HG03045 (cell line): ENCODE results near the gene ST8SIA3.
"Not testable (repeated sequence)": the region's sequence is repeated elsewhere in the genome, so short reads cannot be mapped to it uniquely, and the experiment has no call there.

Source experiments
- ATAC-seq: cut with Tn5 transposase; IDR thresholded peaks from one replicate; pipeline ENCODE4 v1.9.1; 2021; ENCODE audit warnings: mild to moderate bottlenecking, moderate library complexity; ENCODE audit not compliant: unreplicated experiment

Gene ST8SIA3

DNA sequence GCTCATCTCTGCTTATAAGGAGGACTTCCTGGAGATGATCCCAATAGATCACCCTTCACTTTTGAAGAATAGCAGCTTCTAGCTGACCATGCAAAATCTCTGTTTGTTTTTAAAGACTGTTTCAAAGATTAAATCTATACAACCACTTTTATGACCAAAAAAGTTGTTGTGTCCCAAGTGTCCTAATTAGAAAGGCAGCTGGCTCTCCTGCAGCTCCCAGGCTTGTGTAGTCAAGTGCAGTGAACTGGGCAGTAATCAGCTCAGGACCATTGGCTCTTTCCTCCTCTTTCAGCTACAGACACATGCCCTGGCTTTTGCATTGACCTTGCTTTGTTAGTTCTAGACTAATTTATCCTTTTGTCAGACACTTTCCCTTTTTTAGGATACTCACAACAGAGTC is 10.4 kb downstream of the ST8SIA3 start:
- no peak for ATAC-seq

DNA sequence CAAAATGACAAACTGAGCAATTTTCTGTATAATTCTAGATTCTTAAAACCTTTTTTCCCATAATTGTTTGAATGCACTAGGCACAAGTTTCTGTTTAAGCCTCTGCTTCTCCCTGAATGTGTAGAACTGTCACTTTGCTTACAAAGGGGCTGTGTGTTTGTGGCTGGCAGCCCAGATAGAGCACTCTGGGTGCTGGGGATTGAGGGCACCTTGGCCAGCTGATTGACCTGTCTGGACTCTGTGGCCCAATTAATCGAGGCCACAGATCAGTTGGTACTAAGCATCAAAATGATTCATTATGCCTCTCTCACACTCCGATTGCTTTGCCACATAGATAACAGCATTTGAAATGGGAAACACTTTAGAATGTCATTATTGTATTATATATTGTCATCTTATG is 12.1 kb downstream of the ST8SIA3 start:
- no peak for ATAC-seq

DNA sequence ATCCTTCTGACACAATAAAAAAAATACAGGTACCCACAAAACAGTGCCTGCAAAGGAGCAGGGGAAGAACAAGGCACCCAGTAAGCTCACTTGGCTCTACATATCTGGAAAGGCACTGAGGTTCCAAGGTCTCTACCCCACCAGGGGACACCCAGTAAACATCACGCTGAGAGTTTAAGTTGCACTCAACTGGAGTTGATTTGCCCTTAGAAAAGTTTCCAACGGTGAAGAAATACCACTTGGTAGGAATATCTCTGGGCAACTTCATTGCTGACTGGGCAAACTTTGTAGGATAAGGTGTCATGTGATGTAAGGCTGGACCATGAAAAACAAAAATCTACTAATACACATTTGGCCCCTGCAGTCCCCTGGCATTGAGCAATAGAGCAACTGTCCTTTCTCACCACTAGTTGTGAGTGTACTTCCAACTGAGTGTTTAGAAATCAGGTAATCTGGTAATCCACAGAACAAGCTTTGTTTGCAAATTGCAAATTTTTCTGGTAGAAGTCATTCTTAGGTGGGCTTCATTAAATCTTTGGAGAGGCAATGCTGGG is 14.2 kb downstream of the ST8SIA3 start:
- ATAC-seq, result no peak

DNA sequence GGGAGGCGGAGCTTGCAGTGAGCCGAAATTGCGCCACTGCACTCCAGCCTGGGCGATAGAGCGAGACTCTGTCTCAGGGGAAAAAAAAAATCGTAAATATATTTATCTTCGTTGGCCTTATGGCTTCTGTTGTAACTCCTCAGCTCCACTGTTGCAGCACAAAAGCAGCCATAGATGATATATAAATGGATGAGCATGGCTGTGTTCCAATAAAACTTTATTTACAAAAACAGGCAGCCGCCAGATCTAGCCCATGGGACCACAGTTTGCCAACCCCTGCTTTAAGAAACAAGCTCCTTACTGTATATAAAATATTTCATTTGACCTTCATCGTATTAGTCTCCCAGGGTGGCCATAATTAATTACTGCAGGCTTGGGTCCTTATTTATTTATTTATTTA is 20.1 kb downstream of the ST8SIA3 start:
- no peak for ATAC-seq

DNA sequence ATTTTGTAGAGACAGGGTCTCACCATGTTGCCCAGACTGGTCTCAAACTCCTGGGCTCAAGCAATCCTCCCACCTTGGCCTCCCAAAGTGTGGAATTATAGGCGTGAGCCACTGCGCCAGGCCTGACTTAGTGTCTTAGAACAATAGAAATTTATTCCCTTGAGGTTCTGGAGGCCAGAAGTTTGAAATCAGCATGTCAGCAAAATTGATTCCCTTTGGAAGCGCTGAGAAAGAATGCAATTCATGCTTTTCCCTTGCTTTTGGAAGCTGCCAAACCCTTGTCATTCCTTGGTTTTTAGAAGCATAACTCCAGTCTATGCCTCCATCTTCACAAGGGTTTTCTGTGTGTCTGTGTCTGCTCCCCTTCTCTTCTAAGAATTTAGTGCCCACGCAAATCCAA is 20.7 kb downstream of the ST8SIA3 start:
- no peak for ATAC-seq

DNA sequence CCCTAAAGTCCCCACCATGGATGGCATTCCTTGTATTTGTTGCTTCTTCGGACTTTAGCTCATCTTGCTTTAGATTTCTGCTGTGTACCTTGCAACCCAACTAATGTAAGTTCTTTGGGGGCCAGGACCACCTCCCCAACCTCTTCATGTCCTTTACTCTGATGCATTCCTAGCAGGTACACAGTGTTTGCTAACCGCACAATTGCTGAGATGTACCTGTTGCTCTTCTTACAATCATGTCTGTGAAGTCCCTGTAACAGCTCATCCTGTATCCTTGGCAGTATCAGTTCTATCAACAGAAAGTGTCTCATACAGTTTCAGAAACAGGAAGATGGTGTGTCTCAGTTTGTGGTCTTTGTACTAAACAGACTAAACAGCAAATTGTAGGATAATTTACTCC is 24.1 kb downstream of the ST8SIA3 start:
- no peak for ATAC-seq

DNA sequence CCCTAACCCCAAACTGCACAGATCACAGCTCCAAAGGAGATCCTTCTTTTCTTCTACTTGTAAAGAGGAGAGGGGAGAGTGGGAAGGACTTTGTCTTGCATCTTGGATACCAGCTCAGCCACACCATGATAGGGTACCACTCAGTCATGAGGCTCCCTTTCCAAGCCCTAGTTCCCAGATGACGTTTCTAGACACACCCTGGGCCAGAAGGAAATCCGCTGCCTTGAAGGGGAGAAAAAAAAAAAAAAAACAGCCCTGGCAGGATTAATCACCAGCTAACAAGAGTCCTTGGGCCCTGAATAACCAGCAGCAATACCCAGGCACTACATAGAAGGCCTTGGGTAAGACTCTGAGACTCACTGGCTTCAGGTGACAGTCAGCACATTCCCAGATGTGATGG is 36.9 kb downstream of the ST8SIA3 start:
- no peak for ATAC-seq

DNA sequence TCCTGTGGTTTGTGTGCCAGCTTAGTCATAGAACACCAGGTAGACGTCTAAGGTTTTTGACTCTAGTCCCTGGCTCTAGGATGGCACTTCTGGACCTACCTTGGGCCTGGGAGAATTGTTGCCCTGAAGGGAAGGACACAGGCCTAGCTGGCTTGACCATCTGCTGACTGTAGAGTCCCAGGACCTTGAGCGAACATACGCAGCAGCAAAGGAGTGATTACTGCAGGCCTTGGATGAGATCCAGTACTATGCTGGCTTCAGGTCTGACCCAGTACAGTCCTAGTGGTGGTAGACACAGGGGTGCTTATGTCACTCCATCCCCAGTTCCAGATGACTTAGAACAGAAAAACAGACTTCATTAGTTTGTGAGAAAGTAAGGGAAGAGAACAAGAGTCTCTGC is 37.7 kb downstream of the ST8SIA3 start:
- no peak for ATAC-seq

DNA sequence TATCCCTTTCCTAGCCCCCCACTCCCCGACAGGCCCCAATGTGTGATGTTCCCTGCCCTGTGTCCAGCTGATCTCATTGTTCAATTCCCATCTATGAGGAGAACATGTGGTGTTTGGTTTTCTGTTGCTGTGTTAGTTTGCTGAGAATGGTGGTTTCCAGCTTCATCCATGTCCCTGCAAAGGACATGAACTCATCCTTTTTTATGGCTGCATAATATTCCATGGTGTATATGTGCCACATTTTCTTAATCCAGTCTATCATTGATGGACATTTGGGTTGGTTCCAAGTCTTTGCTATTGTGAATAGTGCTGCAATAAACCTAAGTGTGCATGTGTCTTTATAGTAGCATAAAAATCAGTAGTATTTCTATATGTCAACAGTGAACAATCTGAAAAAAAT is 42.4 kb downstream of the ST8SIA3 start:
- not testable (repeated sequence) for ATAC-seq

DNA sequence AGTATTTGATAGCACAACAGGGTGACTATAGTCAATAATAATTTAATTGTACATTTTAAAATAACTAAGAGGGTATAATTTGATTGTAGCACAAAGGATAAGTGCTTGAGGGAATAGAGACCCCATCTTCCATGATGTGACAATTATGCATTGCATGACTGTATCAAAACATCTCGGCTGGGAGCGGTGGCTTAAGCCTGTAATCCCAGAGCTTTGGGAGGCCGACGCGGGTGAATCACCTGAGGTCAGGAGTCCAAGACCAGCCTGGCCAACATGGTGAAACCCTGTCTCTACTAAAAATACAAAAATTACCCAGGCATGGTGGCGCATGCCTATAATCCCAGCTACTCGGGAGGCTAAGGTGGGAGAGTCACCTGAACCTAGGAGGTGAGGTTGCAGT is 44.5 kb downstream of the ST8SIA3 start:
- ATAC-seq, result not testable (repeated sequence)

DNA sequence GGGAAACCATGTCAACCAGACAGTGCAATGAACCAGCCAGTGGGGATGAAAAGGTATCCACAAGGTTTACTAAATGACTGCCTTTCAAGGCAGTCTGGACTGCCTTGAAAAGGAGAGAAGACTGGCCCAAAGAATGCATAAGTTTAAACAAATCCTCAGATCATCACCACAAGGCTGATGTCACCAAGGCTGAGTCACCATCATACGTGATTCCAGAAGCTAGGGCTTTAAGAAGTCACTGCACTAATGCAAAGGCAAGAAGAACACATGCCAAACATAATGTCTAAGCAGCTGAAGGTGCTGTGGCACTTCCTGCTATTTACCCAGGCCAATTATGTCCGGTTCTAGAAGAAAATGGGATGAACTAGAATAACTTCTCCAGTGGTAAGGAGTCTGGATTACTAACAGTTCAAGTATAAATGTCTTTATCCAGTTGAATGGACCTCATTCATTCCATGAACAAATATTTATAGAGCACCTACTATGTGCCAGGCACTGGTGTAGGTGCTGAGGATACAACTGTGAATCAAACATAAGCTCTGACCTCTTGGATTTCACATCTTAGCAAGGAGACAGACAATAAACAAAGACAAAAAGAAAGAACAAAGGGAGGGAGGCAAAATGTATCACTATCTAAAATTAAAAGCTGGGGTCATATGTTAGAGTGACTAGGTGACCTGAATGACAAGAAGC is 45.2 kb downstream of the ST8SIA3 start:
- ATAC-seq, result no peak

DNA sequence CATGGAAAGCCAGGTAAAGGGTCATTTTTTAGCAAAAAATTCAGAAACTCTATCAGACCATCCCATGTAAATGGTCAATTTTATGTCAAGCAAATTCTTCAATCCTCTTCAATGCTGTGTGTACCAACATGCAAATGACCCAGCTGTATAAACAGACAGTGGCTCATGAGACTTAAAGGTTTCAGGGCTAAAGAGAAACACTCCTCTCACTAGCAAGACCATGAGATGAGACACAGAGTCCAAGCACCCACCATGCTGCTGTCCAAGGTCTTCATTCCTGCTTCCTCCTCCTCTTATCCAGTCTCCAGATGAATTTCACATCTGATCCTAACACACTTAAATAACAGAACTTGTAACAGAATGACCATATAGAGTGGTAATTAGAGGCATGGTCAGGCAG is 52.0 kb downstream of the ST8SIA3 start:
- ATAC-seq, result no peak

DNA sequence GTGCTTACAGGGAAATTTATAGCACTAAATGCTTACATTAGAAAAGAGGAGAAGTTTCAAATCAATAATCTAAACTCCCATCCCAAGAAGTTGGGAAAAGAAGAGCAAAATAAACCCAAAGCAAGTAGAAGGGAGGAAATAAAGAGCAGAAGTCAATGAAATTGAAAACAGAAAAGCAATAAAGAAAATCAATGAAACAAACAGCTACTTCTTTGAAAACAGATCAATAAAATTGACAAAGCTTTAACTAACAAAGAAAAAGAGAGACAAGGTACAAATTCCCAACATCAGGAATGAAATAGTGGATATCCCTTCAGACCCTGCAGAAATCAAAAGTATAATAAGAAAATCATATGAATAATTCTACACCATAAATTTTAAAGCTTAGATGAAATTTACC is 57.3 kb downstream of the ST8SIA3 start:
- ATAC-seq, result no peak

DNA sequence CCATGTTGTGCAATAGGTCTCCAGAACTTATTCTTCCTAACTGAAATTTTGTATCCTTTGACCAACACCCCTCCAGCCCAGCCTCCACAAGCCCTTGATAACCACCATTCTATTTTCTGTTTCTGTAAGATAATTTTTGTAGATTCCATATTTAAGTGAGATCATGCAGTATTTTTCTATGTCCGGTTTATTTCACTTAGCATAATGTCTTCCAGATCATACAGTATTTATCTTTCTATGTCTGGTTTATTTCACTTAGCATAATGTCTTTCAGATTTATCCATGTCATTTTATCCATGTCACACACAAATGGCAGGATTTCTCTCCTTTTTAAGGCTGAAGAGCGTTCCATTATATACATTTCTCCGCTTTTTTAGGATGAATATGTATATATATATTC is 58.4 kb downstream of the ST8SIA3 start:
- ATAC-seq, result no peak

DNA sequence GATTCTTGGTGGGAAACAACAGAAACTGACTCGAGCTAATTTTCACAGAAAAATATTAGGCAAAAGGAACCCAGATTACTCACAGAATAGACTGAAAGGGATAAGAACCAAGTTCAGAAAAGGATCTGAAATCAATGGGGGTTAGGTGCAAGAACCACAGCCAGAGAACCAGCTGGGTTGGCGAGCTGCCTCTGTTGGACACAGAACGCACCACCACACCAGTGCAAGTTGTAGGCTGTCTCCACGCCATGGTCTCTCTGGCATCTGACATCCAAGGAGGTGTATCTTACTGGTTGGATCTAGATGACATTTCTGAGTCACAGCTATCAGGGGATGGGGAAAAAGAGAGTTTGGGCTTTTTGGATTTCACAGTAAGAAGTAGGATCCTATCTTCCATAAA is 64.2 kb downstream of the ST8SIA3 start:
- no peak for ATAC-seq
